ENCODE measurements around the gene TRPM5.

TRPM5 gene

DNA sequence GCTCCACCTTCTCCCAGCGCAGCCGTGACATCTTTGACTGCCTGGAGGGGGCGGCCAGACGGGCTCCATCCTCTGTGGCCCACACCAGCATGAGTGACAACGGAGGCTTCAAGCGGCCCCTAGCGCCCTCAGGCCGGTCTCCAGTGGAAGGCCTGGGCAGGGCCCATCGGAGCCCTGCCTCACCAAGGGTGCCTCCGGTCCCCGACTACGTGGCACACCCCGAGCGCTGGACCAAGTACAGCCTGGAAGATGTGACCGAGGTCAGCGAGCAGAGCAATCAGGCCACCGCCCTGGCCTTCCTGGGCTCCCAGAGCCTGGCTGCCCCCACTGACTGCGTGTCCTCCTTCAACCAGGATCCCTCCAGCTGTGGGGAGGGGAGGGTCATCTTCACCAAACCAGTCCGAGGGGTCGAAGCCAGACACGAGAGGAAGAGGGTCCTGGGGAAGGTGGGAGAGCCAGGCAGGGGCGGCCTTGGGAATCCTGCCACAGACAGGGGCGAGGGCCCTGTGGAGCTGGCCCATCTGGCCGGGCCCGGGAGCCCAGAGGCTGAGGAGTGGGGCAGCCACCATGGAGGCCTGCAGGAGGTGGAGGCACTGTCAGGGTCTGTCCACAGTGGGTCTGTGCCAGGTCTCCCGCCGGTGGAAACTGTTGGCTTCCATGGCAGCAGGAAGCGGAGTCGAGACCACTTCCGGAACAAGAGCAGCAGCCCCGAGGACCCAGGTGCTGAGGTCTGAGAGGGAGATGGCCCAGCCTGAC, 41.2 kb downstream of the TRPM5 start:
- DNase-seq: no peak

DNA sequence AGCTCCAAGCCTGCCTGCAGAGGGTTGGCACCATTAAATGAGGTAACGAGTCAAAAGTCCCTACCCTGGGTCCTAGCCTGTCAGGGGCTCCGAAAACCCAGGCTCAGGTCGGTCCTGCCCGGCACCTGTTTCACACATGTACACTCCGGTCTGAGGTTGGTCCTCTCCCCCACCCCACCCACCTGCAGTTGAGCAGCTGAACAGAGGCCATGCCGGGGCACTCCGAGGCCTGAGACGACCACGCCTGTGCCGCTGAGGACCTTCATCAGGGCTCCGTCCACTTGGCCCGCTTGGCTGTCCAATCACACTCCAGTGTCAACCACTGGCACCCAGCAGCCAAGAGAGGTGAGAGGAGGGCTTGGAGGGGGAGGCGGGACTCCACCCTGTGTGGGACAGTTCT, 42.2 kb downstream of the TRPM5 start:
- DNase-seq: no peak

DNA sequence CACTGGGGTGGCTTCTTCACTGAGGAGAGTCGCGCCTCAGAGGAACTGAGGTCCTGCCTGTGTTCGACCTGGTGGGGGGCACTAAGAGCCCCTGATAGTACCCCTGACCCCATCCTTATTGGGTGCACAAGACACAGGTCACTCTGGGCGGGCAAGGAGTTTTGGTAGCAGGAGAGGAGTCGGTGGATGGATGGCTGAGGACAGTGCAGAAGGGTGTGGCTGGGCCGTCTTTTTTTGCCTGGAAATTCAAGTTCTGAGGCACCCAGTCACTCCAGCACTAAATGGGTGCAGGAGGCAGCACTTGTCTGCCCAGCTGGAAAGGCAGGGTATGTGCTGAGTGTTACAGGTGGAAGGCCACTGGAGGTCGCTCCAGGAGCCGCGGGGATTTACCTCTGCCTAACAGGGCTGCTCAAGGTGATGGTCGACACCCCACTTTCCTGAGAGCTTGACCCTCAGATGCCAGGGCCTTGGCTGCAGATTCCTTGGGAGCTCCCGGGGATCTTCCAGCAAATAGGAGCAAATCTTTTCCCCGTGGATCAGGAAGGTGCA, 42.8 kb downstream of the TRPM5 start:
- DNase-seq: no peak

DNA sequence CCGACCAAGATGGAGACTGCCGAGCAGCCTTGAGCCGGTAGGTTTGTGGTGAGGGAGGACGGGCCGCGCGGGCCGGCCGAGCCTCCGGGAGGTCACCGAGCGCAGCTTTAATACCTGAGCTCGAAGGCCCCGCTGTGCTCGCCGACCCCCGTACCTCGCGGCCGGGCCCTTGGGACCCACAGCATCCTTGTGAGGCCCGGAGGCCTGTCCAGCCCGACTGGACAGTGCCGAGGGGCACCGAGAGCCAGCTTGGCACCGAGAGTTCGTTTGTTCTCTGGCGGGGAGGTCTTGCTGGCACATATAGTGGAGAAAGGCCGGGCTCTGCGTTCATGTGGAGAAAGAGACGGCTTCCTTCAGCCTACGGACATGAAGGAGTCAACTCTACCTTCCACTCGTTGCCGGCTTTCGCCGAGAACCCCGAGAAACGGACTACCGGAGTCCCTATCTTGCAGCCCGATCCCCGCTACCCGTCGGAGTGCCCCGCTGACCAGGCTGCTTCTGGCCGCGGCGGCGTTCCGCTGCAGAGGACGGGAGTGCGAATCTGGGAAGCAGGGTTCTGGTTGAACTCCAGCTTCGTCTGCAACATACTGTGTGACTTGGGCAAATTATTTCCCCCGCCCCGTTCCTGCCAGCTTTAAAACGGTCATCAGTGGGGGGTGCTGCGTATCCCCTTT, 43.4 kb downstream of the TRPM5 start:
- no peak for DNase-seq

DNA sequence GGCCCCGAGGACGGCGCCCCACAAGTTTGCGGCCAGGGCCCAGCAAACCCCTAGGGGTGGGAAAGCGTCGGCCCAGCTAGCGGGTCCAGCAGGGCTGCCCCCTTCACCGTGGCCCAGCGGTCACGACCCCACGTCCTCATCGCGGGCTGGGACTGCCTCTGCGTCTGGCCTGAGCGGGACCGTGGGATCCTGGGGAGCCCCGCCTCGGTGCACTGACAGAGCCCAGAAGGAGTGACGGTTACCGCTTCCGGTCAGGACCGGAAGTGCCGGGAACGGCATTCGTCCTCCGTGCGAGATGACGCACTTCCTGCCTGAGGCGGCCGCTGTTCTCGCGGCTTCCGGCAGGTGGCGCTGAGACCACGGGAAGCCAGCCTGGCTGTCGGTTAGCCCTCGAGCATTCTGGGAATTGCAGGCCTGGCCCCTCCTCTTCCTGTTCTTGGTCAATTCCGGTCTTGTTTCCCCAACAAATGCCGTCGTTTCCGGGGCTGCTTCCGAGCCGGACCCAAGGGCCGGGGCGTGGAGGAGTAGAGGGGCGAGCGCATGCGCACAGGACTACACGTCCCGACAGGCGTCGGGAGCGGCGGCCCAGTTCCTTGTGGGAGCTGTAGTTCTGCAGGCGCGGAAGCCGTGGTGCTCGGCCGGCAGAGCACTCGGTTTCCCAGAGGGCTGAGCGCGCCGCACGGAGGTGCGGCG, 44.1 kb downstream of the TRPM5 start, which contains the start of gene TSSC4:
Gene TSSC4, plus strand, starts transcription at position 682 of the 693 bp plus-strand sequence. CDS start 1,884 bp downstream, outside the sequence.
- peak; percentile 98 for DNase-seq

DNA sequence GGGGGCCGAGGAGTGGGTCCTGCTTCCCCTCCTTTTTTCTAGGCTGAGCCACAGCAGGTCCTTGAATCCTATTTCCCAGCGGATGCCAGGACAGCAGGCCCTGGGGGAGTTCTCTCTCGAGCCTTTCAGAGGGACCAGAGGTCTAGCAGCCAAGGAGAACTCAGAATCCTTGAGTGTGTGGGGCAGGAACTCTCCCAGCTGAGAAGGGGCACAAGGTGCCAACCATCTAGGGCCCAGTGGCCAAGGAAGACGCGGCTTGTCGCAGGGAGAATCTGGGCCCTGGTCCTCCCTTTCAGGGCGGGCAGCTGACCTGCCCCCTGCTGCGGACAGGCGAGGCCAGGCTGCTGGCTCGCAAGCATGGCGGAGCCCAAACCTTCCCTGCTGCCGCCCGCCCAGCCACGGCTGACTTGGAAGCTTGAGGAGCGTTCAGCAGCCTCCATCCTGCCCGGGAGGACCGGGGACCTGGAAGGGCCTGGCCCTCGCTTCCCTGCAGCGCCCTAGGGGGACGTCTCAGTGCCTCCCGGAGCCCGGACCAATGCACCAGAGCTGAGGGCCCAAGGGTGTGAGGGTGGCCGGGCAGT, 44.7 kb downstream of the TRPM5 start:
- DNase-seq: no peak

DNA sequence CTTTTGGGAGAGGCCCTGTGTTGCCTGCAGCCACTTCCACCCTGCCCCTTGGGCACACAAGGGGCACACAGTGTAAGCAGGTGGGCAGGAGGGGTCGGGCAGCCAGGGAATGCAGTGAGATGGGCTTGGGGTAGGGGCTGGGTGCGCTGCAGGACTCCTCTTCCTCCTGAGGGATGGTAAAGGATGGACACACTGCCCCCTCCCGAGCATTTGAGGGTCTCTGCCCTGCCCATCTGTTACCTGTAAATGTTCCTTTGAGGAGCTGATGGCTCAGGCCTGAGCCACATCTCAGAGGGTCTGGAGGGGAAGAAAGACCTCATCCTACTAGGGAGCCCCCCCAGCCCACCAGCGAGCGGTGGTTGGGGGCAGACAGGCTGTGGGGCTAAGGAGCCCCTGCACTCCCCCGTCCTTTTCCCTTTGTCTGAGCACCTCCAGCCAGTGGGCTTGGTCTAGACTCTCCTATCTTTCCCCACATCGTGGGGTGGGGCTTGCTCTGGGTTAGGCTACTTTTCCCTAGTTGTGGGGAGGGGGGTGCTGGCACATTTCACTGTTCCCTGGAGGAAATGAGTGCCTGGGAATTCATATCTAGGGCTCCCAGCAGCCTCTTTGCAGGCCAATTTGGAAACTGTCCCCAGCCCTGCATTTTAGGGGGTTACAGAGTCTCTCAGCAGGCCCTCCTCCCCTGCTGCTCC, 45.5 kb downstream of the TRPM5 start:
- DNase-seq: no peak

DNA sequence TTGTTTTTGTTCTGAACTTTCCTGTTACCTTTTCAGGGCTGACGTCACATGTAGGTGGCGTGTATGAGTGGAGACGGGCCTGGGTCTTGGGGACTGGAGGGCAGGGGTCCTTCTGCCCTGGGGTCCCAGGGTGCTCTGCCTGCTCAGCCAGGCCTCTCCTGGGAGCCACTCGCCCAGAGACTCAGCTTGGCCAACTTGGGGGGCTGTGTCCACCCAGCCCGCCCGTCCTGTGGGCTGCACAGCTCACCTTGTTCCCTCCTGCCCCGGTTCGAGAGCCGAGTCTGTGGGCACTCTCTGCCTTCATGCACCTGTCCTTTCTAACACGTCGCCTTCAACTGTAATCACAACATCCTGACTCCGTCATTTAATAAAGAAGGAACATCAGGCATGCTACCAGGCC, 47.3 kb downstream of the TRPM5 start:
- DNase-seq: no peak

DNA sequence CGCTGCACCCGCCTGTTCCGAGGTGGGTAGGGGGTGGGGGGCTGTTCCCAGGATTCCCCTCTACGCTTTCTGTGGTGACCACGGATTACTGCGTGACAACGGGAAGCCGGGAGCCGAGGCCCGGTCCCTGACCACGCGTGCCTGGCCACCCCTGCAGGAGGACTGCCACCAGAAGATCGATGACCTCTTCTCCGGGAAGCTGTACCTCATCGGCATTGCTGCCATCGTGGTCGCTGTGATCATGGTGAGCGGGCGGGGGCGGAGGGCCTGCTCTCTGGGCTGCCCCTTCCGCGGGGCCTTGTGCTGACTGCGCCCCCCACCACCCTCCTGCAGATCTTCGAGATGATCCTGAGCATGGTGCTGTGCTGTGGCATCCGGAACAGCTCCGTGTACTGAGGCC, 47.8 kb downstream of the TRPM5 start:
- no peak for DNase-seq

DNA sequence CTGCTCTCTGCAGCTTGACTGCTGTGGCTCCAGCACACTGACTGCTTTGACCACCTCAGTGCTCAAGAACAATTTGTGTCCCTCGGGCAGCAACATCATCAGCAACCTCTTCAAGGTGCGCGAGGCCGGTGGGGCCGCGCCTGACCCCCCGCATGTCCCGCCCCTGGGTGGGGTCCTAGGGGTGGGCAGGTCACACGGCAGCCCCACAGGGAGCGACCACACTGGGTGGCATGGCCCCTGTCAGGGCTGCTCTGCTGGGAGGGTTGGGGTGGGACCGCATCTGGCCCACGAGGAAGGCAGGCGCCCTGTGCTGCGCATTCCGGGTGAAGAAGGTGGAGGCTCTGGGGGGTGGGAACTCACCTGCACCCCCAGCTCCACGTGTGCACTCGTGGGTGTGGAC, 48.5 kb downstream of the TRPM5 start:
- no peak for DNase-seq

DNA sequence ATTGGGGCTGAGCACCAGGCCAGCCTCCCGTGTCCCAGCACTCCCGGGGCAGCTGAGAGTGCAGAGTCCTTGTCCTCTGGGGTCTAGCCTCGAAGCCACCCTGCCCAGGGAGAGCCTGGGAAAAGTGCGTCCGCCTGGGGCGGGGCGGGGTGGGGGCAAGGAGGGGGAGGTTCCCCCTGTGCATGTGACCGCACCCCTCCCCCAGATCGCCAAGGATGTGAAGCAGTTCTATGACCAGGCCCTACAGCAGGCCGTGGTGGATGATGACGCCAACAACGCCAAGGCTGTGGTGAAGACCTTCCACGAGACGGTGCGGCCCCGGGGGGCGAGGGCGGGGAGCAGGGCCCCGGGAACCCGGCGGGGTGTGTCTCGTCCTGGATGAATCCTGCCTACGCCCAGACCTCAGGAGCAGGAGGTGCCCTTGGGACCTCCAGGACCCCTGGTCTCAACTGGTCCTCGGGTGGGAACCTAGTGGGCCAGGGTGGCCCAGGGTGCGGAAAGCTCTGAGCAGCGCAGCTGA, 49.0 kb downstream of the TRPM5 start:
- no peak for DNase-seq

DNA sequence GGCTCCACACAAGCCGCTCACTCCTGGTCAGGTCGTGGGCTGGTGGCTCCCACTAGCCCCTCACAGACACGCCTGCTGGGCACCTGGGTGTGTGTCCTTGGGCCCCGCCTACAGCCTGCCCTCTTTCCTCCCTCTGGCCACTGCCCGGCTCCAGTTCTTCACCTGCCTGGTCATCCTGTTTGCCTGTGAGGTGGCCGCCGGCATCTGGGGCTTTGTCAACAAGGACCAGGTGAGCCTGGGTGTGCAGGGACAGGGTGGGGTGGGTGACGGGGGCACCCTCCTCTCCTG, 49.6 kb downstream of the TRPM5 start:
- DNase-seq: no peak
